ENCODE results near the gene CPEB4. TPM values are rescaled to one million over a fixed set of nuclear protein-coding genes. Genes with fewer than 3 reads are reported as not detected.

CPEB4 gene
- total RNA-seq, 1 donor from 2014 or later: 31.9 TPM

DNA sequence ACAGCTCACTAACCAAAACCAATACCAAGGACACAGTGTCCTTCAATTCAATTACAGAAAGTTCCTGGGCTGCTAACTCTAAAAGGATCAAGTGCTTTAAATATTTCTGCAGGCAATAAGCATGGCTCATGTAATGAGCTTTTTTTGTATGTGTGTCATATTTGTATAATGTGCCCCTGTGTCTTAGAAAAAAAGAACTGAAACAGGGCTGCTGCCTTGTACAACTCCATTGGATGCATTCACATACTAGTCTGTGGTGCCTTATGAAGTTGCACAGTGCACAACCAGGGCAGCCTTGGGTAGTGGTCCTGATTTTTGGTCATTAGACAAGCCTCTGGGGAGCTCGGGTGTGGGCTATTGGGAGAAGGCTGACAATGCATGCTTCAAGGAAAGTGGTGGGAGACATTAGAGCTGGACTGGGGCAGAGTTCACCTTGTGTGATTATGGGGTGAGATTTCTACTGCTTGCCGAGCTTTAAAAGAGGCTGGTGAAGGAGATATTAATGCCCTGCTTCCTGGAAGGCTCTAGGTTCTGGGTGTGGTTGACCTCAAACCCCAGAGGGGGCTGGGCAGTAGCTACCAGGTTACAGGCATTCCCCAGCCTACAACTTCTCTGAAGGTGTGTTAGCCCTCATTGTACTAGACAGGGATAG lies 3.6 kb upstream of the CPEB4 start:
- Histone ChIP-seq H3K27me3 (no peaks in the 10 kb centered on the region), H3K4me3 (no peak overlapping the region), H3K36me3 (no peaks in the 10 kb centered on the region), H3K4me1 (peaks cover 17% of the 10 kb centered on the region), H3K9me3 (no peaks in the 10 kb centered on the region), H3K27ac (no peak overlapping the region)
- TF ChIP-seq, protein P1, sequence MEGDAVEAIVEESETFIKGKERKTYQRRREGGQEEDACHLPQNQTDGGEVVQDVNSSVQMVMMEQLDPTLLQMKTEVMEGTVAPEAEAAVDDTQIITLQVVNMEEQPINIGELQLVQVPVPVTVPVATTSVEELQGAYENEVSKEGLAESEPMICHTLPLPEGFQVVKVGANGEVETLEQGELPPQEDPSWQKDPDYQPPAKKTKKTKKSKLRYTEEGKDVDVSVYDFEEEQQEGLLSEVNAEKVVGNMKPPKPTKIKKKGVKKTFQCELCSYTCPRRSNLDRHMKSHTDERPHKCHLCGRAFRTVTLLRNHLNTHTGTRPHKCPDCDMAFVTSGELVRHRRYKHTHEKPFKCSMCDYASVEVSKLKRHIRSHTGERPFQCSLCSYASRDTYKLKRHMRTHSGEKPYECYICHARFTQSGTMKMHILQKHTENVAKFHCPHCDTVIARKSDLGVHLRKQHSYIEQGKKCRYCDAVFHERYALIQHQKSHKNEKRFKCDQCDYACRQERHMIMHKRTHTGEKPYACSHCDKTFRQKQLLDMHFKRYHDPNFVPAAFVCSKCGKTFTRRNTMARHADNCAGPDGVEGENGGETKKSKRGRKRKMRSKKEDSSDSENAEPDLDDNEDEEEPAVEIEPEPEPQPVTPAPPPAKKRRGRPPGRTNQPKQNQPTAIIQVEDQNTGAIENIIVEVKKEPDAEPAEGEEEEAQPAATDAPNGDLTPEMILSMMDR (IDR thresholded peaks at IDR 0.05): no peak
- TF ChIP-seq POLR2A (IDR thresholded peaks at IDR 0.05): no peak
- no peak for DNase-seq (ENCODE audit: extremely low spot score in 2 of 2)
- intact Hi-C loops (cut with DNase I): loop anchor here (5.0 kb wide), 1 partner anchor 38 kb away; no protein-coding TSS in a partner anchor

DNA sequence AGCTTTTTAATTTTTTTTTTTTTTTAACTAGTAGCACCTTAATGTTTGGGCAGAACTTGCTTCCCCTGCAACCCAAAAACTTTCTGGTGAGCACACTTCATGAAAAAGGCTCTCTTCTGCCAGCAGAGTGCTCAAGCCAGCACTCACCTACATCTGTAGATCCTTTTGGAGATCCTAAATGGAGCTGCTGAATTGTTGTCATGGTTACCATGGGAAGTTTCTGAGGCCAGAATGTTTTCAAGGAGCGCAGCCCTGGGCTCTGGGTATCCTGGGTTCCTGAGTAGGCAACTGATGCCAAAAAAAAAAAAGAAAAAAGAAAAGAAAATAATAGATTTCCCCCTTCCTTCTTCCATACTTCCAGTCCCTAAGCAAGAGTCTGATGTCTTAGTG lies 3.1 kb upstream of the CPEB4 start:
- peaks cover 22% of the 10 kb centered on the region for H3K4me1 ChIP-seq
- intact Hi-C loops (cut with DNase I): loop anchor here (5.0 kb wide), 1 partner anchor 37 kb away; no protein-coding TSS in a partner anchor

DNA sequence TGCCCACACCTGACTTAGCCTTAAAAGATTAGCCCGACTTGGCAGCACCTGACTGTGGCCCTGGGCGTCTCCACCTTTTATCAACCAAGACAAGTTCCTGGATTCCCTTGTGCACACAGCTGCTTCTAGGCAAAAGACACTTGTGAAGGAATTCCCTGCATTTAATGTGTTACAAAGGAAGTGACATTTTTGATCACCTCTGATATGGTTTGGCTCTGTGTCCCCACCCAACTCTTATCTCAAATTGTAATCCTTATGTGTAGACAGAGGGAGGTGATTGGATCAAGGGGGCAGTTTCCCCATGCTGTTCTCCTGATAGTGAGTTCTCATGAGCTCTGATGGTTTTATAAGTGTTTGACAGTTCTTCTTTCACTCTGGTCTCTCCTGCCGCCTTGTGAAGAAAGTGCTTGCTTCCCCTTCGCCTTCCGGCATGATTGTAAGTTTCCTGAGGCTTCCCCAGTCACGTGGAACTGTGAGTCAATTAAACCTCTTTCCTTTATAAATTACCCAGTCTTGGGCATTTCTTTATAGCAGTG lies 2.6 kb upstream of the CPEB4 start:
- no peak overlapping the region for H3K4me3 ChIP-seq
- intact Hi-C loops (cut with DNase I): loop anchor here (5.0 kb wide), 1 partner anchor 37 kb away; no protein-coding TSS in a partner anchor
- no peak overlapping the region for H3K27ac ChIP-seq
- no peaks in the 10 kb centered on the region for H3K27me3 ChIP-seq
- DNase-seq (ENCODE audit: extremely low spot score in 2 of 2): no peak
- no peaks in the 10 kb centered on the region for H3K36me3 ChIP-seq
- no peaks in the 10 kb centered on the region for H3K9me3 ChIP-seq
- H3K4me1 ChIP-seq: peaks cover 25% of the 10 kb centered on the region
- no peak for TF ChIP-seq POLR2A (IDR thresholded peaks at IDR 0.05)
- TF ChIP-seq POLR2AphosphoS5 (IDR thresholded peaks at IDR 0.05; ENCODE audit: insufficient read depth in 1 of 2, low read depth in 1 of 2): peak in 1 of 2 donors; percentile 48

More for the DNA sequence above, 3.1 kb upstream of the CPEB4 start:
- TF ChIP-seq POLR2A (IDR thresholded peaks at IDR 0.05): no peak
- DNase-seq (ENCODE audit: extremely low spot score in 2 of 2): no peak
- Histone ChIP-seq H3K36me3 (no peaks in the 10 kb centered on the region), H3K4me3 (no peak overlapping the region), H3K27ac (no peak overlapping the region), H3K9me3 (no peaks in the 10 kb centered on the region), H3K27me3 (no peaks in the 10 kb centered on the region)

DNA sequence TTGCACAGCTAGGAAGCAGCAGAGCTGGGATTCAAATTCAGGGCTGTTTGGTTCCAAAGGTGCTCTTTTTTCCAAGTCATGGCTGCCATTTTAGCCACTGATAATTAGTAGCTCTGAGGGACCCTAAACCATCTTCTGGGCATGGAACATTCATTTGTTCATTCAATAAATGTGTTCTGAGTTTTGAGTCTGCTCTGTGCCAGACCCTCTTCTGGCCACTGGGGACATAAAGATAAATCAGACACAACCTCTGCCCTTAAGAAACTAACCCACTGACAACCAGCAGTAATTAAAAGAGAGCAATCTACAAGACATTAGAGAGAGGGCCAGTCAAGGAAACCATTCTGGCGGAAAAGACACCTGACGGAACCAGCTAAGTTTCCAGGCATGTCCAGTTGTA lies 2.0 kb upstream of the CPEB4 start:
- no peaks in the 10 kb centered on the region for H3K36me3 ChIP-seq
- intact Hi-C loops (cut with DNase I): loop anchor here (5.0 kb wide), 1 partner anchor 36 kb away; no protein-coding TSS in a partner anchor
- H3K27ac ChIP-seq: peak overlapping the region; percentile 84
- H3K4me1 ChIP-seq: peaks cover 25% of the 10 kb centered on the region
- no peaks in the 10 kb centered on the region for H3K27me3 ChIP-seq
- H3K9me3 ChIP-seq: no peaks in the 10 kb centered on the region
- no peak overlapping the region for H3K4me3 ChIP-seq
- TF ChIP-seq POLR2AphosphoS5 (IDR thresholded peaks at IDR 0.05; ENCODE audit: insufficient read depth in 1 of 2, low read depth in 1 of 2) (no peak), POLR2A (IDR thresholded peaks at IDR 0.05) (no peak)
- TF ChIP-seq, protein P1 (IDR thresholded peaks at IDR 0.05): no peak
- no peak for DNase-seq (ENCODE audit: extremely low spot score in 2 of 2)

DNA sequence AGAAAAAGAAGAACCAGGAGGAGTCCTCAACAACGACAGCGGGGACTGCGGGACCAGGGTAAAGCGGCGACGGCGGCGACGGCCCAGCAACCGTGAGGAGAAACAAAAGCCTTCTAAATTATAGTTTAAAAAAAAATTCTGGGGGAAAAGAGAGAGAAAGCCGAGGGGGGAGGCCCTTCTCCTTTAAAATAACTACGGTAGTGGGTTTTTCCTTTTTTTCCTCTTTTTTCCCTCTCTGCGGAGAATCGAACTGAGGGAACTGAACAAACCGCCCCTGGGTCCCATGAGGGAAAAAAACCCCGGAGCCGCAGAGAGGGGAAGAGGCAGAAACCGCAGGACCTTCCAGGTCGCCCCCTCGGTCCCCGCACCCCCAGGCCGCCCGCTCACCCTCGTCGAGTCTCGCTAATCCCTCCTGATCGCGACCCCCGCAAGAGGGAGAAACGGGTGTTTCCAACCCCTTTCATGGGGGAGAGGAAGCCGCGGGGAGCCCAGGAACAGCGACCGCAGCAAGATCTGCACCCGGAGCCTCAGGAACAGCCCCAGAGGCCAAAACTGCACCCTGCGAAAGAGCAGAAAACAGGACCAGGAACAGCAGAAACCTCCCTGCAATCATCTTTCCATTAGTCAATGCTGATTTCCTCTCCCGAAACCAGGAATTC lies 453 bp downstream of the CPEB4 start:
- no peaks in the 10 kb centered on the region for H3K27me3 ChIP-seq
- no peaks in the 10 kb centered on the region for H3K36me3 ChIP-seq
- peak overlapping the region; percentile 66 to 86 for H3K4me3 ChIP-seq
- no peaks in the 10 kb centered on the region for H3K9me3 ChIP-seq
- peak overlapping the region; percentile 87 for H3K27ac ChIP-seq
- TF ChIP-seq, protein P1 (IDR thresholded peaks at IDR 0.05): no peak
- TF ChIP-seq POLR2AphosphoS5 (IDR thresholded peaks at IDR 0.05; ENCODE audit: insufficient read depth in 1 of 2, low read depth in 1 of 2) (no peak), POLR2A (IDR thresholded peaks at IDR 0.05) (no peak)
- no peak for DNase-seq (ENCODE audit: extremely low spot score in 2 of 2)
- H3K4me1 ChIP-seq: peaks cover 44% of the 10 kb centered on the region
- intact Hi-C loops (cut with DNase I): loop anchor here (5.0 kb wide), 1 partner anchor 34 kb away; no protein-coding TSS in a partner anchor

Measured in vagina (tissue), 2 donors.